ENCODE data around the gene CFAP61. TPM values are rescaled to one million over a fixed set of nuclear protein-coding genes. Genes with fewer than 3 reads are reported as not detected.

The CFAP61 gene
- total RNA-seq, 2 donors from 2014 or later: 1.0 to 1.9 TPM

DNA sequence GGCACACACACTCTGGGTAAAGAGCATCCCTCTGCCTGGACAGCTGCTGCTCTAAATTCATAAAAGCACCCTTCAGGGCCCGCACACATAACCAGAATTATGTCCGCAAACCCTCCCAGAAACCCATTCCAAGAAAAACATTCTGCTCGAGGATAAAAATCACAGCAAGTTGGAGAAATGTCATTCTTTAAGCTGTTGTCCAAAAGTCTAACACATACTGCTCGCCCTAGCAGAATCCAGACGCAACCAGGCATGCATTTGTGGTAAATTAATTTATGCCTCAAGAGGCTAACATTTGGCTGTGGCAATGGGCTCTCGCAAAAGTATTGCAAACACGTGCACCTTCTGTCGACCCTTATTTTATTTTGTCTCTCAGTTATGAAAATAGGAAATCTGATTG is 199.5 kb downstream of the CFAP61 start:
- no peaks in the 10 kb centered on the region for H3K9me3 ChIP-seq
- H3K27ac ChIP-seq: no peak overlapping the region
- DNase-seq (ENCODE audit: low spot score): no peak
- no peaks in the 10 kb centered on the region for H3K36me3 ChIP-seq
- H3K4me3 ChIP-seq: no peak overlapping the region
- H3K4me1 ChIP-seq: no peaks in the 10 kb centered on the region
- TF ChIP-seq, protein P1, sequence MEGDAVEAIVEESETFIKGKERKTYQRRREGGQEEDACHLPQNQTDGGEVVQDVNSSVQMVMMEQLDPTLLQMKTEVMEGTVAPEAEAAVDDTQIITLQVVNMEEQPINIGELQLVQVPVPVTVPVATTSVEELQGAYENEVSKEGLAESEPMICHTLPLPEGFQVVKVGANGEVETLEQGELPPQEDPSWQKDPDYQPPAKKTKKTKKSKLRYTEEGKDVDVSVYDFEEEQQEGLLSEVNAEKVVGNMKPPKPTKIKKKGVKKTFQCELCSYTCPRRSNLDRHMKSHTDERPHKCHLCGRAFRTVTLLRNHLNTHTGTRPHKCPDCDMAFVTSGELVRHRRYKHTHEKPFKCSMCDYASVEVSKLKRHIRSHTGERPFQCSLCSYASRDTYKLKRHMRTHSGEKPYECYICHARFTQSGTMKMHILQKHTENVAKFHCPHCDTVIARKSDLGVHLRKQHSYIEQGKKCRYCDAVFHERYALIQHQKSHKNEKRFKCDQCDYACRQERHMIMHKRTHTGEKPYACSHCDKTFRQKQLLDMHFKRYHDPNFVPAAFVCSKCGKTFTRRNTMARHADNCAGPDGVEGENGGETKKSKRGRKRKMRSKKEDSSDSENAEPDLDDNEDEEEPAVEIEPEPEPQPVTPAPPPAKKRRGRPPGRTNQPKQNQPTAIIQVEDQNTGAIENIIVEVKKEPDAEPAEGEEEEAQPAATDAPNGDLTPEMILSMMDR (IDR thresholded peaks at IDR 0.05): no peak
- H3K27me3 ChIP-seq: no peaks in the 10 kb centered on the region

DNA sequence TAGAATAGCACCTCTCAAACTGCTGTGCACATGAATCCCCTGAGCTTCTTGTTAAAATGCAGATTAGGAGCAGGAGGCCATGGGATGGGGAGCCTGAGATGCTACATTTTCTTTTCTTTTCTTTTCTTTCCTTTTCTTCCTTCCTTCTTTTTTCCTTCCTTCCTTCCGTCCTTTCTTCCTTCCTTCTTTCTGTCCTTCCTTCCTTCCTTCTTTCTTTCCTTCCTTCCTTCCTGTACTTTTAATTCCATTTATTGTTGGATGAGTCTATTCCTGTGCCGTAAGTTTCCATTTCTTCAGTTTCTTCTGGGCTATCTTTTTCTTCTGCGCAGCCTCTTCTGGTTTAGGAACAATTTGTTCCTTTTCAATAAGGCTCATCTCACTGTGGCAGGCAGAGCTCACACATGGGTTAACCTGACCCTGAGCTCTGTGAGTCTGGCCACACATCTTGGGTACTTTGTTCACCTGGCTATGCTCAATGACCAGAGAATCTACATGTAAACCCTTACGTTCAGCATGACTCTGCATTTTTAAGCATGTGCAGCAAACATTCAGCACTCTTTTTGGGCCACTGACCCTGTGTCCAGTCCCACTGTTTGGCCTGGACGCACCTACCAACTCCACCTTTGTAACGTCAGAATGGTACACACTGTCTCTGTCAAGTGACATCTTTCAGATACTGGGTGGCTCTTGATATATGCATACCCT is 200.9 kb downstream of the CFAP61 start:
- Histone ChIP-seq H3K27me3 (no peaks in the 10 kb centered on the region), H3K4me1 (no peaks in the 10 kb centered on the region), H3K36me3 (no peaks in the 10 kb centered on the region), H3K4me3 (no peak overlapping the region), H3K9me3 (no peaks in the 10 kb centered on the region), H3K27ac (no peak overlapping the region)
- no peak for DNase-seq (ENCODE audit: low spot score)
- TF ChIP-seq, protein P1 (IDR thresholded peaks at IDR 0.05): no peak

GRCh38 chr20:20253744-20254330 is 201.5 kb downstream of the CFAP61 start:
- Histone ChIP-seq H3K36me3 (no peaks in the 10 kb centered on the region), H3K4me1 (no peaks in the 10 kb centered on the region), H3K4me3 (no peak overlapping the region), H3K9me3 (no peaks in the 10 kb centered on the region), H3K27ac (no peak overlapping the region), H3K27me3 (no peaks in the 10 kb centered on the region)
- TF ChIP-seq, protein P1 (IDR thresholded peaks at IDR 0.05): no peak
- DNase-seq (ENCODE audit: low spot score): no peak

DNA sequence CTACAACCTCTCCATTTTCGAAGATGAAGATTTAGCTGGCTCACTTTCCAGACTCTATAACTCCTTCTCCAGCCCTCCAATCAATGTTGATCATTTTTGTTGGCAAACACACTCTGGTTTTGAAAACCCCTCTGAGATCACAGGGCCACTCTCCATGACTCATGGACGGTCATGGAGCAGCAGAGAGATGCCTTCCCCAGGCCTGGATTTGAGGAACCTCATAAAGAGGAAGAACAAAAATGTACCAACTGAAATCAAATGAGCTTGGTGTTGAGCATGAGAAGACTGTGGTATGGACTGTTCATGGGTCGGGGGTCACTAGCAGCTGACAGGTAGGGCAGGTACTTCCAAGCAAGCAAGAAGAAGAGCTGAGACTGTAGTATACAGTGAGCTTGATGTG is 202.8 kb downstream of the CFAP61 start:
- no peak for DNase-seq (ENCODE audit: low spot score)
- no peak overlapping the region for H3K27ac ChIP-seq
- H3K27me3 ChIP-seq: no peaks in the 10 kb centered on the region
- TF ChIP-seq, protein P1 (IDR thresholded peaks at IDR 0.05): no peak
- no peak overlapping the region for H3K4me3 ChIP-seq
- H3K9me3 ChIP-seq: no peaks in the 10 kb centered on the region
- H3K36me3 ChIP-seq: no peaks in the 10 kb centered on the region
- H3K4me1 ChIP-seq: no peaks in the 10 kb centered on the region

GRCh38 chr20:20259533-20259932 is 207.2 kb downstream of the CFAP61 start:
- DNase-seq (ENCODE audit: low spot score): no peak
- Histone ChIP-seq H3K27me3 (no peaks in the 10 kb centered on the region), H3K36me3 (no peaks in the 10 kb centered on the region), H3K27ac (no peak overlapping the region), H3K9me3 (no peaks in the 10 kb centered on the region), H3K4me1 (no peaks in the 10 kb centered on the region), H3K4me3 (no peak overlapping the region)
- TF ChIP-seq, protein P1 (IDR thresholded peaks at IDR 0.05): no peak
